HCT116 (cell line): ENCODE results near the gene NMB.

Source experiments
- EZH2 ChIP-seq: fragments of 200-600 bp; sonication (generic); IDR thresholded peaks from 2 replicates; pipeline ENCODE4 v1.6.1; 2017; ENCODE audit warnings: antibody characterized with exemption, mixed run types
- POLR2A ChIP-seq: IDR thresholded peaks from 2 replicates; pipeline ENCODE4 v1.7.0; 2011; ENCODE audit warnings: borderline replicate concordance; ENCODE audit not compliant: insufficient read depth, insufficient read length; ENCODE audit errors: extremely low read depth
- TCF7L2 ChIP-seq: IDR thresholded peaks from 2 replicates; pipeline ENCODE4 v1.7.0; 2011; ENCODE audit warnings: borderline replicate concordance, inconsistent platforms; ENCODE audit not compliant: insufficient read depth, insufficient read length; ENCODE audit errors: extremely low read depth
- ZNF274 ChIP-seq: fragments of 200-500 bp; sonication (Bioruptor generic); IDR thresholded peaks from 2 replicates; pipeline ENCODE4 v1.6.1; 2014; ENCODE audit warnings: mild to moderate bottlenecking, low read depth, low read length, inconsistent platforms
- TF ChIP-seq, protein P1 (sequence below): IDR thresholded peaks from 2 replicates; pipeline ENCODE4 v1.6.1; 2012; ENCODE audit warnings: low read depth
- TF ChIP-seq, protein P2 (sequence below), 3 experiments: fragments of 200-600 bp in 1 of 3; sonication (generic) in 1 of 3; IDR thresholded peaks in 2 of 3; conservative IDR thresholded peaks in 1 of 3; 2 replicates each; pipeline ENCODE4 v1.5.1; 2012 to 2017; ENCODE audit warnings: low read depth in 2 of 3, low read length in 2 of 3, antibody characterized with exemption in 1 of 3, borderline replicate concordance in 1 of 3, control low read depth in 1 of 3, mild to moderate bottlenecking in 1 of 3, mixed read lengths in 1 of 3, mixed run types in 1 of 3, moderate library complexity in 1 of 3; ENCODE audit not compliant: insufficient read depth in 1 of 3

DNA sequence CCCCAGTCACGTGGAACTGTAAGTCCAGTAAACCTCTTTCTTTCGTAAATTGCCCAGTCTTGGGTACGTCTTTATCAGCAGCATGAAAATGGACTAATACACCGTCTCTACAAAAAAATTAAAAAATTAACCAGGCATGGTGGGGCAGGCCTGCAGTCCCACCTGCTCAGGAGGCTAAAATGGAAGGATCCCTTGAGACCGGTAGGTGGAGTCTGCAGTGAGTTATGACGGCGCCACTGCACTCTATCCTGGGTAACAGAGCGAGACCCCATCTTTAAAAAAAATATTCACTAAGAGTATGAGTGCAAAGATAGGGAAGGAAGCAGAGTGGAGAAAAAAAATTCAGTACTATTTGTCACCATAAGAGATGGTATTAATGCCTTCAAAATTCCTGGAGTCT lies 32.3 kb upstream of the NMB start:
- TF ChIP-seq EZH2: no peak
- TF ChIP-seq, protein P1, sequence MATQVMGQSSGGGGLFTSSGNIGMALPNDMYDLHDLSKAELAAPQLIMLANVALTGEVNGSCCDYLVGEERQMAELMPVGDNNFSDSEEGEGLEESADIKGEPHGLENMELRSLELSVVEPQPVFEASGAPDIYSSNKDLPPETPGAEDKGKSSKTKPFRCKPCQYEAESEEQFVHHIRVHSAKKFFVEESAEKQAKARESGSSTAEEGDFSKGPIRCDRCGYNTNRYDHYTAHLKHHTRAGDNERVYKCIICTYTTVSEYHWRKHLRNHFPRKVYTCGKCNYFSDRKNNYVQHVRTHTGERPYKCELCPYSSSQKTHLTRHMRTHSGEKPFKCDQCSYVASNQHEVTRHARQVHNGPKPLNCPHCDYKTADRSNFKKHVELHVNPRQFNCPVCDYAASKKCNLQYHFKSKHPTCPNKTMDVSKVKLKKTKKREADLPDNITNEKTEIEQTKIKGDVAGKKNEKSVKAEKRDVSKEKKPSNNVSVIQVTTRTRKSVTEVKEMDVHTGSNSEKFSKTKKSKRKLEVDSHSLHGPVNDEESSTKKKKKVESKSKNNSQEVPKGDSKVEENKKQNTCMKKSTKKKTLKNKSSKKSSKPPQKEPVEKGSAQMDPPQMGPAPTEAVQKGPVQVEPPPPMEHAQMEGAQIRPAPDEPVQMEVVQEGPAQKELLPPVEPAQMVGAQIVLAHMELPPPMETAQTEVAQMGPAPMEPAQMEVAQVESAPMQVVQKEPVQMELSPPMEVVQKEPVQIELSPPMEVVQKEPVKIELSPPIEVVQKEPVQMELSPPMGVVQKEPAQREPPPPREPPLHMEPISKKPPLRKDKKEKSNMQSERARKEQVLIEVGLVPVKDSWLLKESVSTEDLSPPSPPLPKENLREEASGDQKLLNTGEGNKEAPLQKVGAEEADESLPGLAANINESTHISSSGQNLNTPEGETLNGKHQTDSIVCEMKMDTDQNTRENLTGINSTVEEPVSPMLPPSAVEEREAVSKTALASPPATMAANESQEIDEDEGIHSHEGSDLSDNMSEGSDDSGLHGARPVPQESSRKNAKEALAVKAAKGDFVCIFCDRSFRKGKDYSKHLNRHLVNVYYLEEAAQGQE: no peak
- TF ChIP-seq POLR2A: no peak
- TF ChIP-seq TCF7L2: no peak
- TF ChIP-seq, protein P2, sequence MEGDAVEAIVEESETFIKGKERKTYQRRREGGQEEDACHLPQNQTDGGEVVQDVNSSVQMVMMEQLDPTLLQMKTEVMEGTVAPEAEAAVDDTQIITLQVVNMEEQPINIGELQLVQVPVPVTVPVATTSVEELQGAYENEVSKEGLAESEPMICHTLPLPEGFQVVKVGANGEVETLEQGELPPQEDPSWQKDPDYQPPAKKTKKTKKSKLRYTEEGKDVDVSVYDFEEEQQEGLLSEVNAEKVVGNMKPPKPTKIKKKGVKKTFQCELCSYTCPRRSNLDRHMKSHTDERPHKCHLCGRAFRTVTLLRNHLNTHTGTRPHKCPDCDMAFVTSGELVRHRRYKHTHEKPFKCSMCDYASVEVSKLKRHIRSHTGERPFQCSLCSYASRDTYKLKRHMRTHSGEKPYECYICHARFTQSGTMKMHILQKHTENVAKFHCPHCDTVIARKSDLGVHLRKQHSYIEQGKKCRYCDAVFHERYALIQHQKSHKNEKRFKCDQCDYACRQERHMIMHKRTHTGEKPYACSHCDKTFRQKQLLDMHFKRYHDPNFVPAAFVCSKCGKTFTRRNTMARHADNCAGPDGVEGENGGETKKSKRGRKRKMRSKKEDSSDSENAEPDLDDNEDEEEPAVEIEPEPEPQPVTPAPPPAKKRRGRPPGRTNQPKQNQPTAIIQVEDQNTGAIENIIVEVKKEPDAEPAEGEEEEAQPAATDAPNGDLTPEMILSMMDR (IDR thresholded peaks at IDR 0.05 in 2 of 3, conservative IDR thresholded peaks at IDR 0.05 in 1 of 3; ENCODE audit: borderline replicate concordance in 1 of 3, insufficient read depth in 1 of 3, low read depth in 2 of 3, low read length in 2 of 3): no peak
- no peak for TF ChIP-seq ZNF274
